SK-N-SH treated with all-trans-retinoic acid at 6 μM for 48 hours (cell line): ENCODE data around the gene SOHLH1.

Experiments
- ATAC-seq: fragments of 200-7000 bp; cut with Tn5 transposase; 3 replicates; pipeline ENCODE4 v1.9.1; 2020; ENCODE audit warnings: mild to moderate bottlenecking, moderate library complexity
- BACH2 ChIP-seq: fragments of 250-450 bp; sonication (Bioruptor Pico); IDR thresholded peaks from 2 replicates; pipeline ENCODE4 v1.9.0; 2021; ENCODE audit warnings: mild to moderate bottlenecking, borderline replicate concordance
- CREB5 ChIP-seq: fragments of 250-450 bp; sonication (Bioruptor Pico); IDR thresholded peaks from 2 replicates; pipeline ENCODE4 v1.5.1; 2020; ENCODE audit warnings: low read depth, mild to moderate bottlenecking, moderate library complexity
- CSDC2 ChIP-seq: fragments of 250-450 bp; sonication (Bioruptor Pico); IDR thresholded peaks from 2 replicates; pipeline ENCODE4 v1.5.0; 2020; ENCODE audit warnings: mild to moderate bottlenecking, moderate library complexity
- CSRNP3 ChIP-seq: fragments of 250-450 bp; sonication (Bioruptor Pico); IDR thresholded peaks from 2 replicates; pipeline ENCODE4 v1.5.1; 2021; ENCODE audit warnings: mild to moderate bottlenecking, moderate library complexity
- ISL1 ChIP-seq: fragments of 250-450 bp; sonication (Bioruptor Pico); IDR thresholded peaks from 2 replicates; pipeline ENCODE4 v2.1.2; 2022; ENCODE audit warnings: mild to moderate bottlenecking, moderate library complexity
- PATZ1 ChIP-seq: fragments of 250-450 bp; sonication (Bioruptor Pico); IDR thresholded peaks from 2 replicates; pipeline ENCODE4 v1.8.0; 2020; ENCODE audit warnings: mild to moderate bottlenecking, moderate library complexity, borderline replicate concordance
- POU6F1 ChIP-seq: fragments of 250-450 bp; sonication (Bioruptor Pico); IDR thresholded peaks from 2 replicates; pipeline ENCODE4 v1.8.0; 2021; ENCODE audit warnings: low read depth, mild to moderate bottlenecking, moderate library complexity, borderline replicate concordance
- PPARA ChIP-seq: fragments of 250-450 bp; sonication (Bioruptor Pico); IDR thresholded peaks from 2 replicates; pipeline ENCODE4 v1.5.0; 2020; ENCODE audit warnings: mild to moderate bottlenecking, borderline replicate concordance
- RARB ChIP-seq: fragments of 250-450 bp; sonication (Bioruptor Pico); IDR thresholded peaks from 2 replicates; pipeline ENCODE4 v1.8.0; 2021; ENCODE audit warnings: mild to moderate bottlenecking, moderate library complexity
- TCF4 ChIP-seq: fragments of 250-450 bp; sonication (Bioruptor Pico); IDR thresholded peaks from 2 replicates; pipeline ENCODE4 v1.8.0; 2021; ENCODE audit warnings: mild to moderate bottlenecking, moderate library complexity, borderline replicate concordance
- TOX ChIP-seq: fragments of 250-450 bp; sonication (Bioruptor Pico); IDR thresholded peaks from 2 replicates; pipeline ENCODE4 v1.8.0; 2021; ENCODE audit warnings: mild to moderate bottlenecking, moderate library complexity, borderline replicate concordance
- TSHZ2 ChIP-seq: fragments of 250-450 bp; sonication (Bioruptor Pico); IDR thresholded peaks from 2 replicates; pipeline ENCODE4 v1.5.0; 2020; ENCODE audit warnings: mild to moderate bottlenecking, moderate library complexity
- ZC3H10 ChIP-seq: fragments of 250-450 bp; sonication (Bioruptor Pico); IDR thresholded peaks from 2 replicates; pipeline ENCODE4 v1.5.1; 2021; ENCODE audit warnings: mild to moderate bottlenecking, moderate library complexity
- ZFP3 ChIP-seq: fragments of 250-450 bp; sonication (Bioruptor Pico); IDR thresholded peaks from 2 replicates; pipeline ENCODE4 v1.5.0; 2020; ENCODE audit warnings: mild to moderate bottlenecking, moderate library complexity
- ZFP30 ChIP-seq: fragments of 450-650 bp; formaldehyde crosslinking; IDR thresholded peaks from 2 replicates; pipeline ENCODE4 v1.5.0; 2022; ENCODE audit warnings: mild to moderate bottlenecking, moderate library complexity
- ZNF565 ChIP-seq: fragments of 450-650 bp; formaldehyde crosslinking; conservative IDR thresholded peaks from 2 replicates; pipeline ENCODE4 v1.5.0; 2020; ENCODE audit warnings: low read depth, mild to moderate bottlenecking, moderate library complexity
- ZNF70 ChIP-seq: fragments of 450-650 bp; formaldehyde crosslinking; IDR thresholded peaks from 2 replicates; pipeline ENCODE4 v1.5.0; 2020; ENCODE audit warnings: mild to moderate bottlenecking, moderate library complexity
- ZNF8 ChIP-seq: fragments of 450-650 bp; formaldehyde crosslinking; IDR thresholded peaks from 2 replicates; pipeline ENCODE4 v1.5.0; 2020; ENCODE audit warnings: mild to moderate bottlenecking, moderate library complexity

The SOHLH1 gene

GRCh38 chr9:135648494-135649410 lies 50.5 kb downstream of the SOHLH1 start:
- TF ChIP-seq TCF4 (CRISPR knock-in tag), result no peak
- TF ChIP-seq PATZ1 (CRISPR knock-in tag), result no peak
- no peak for TF ChIP-seq ZNF8 (CRISPR knock-in tag)
- TF ChIP-seq ZNF70 (CRISPR knock-in tag), result no peak
- no peak for TF ChIP-seq TOX (CRISPR knock-in tag)
- TF ChIP-seq POU6F1 (CRISPR knock-in tag), result no peak
- no peak for TF ChIP-seq ZC3H10 (CRISPR knock-in tag)
- no peak for TF ChIP-seq BACH2 (CRISPR knock-in tag)
- TF ChIP-seq ZNF565 (CRISPR knock-in tag), result no peak
- no peak for TF ChIP-seq CSRNP3 (CRISPR knock-in tag)
- TF ChIP-seq CREB5 (CRISPR knock-in tag), result no peak
- TF ChIP-seq ZFP3 (CRISPR knock-in tag), result no peak

GRCh38 chr9:135647884-135648283 lies 51.4 kb downstream of the SOHLH1 start:
- no peak for ATAC-seq
- TF ChIP-seq TOX (CRISPR knock-in tag), result no peak
- no peak for TF ChIP-seq RARB (CRISPR knock-in tag)
- TF ChIP-seq ZFP3 (CRISPR knock-in tag), result no peak
- TF ChIP-seq PATZ1 (CRISPR knock-in tag), result no peak
- TF ChIP-seq ZC3H10 (CRISPR knock-in tag), result no peak

More at GRCh38 chr9:135648494-135649410, 50.5 kb downstream of the SOHLH1 start:
- ATAC-seq, result no peak

GRCh38 chr9:135644631-135645218 lies 54.6 kb downstream of the SOHLH1 start:
- TF ChIP-seq CREB5 (CRISPR knock-in tag) (no peak), ZFP30 (CRISPR knock-in tag) (no peak), CSRNP3 (CRISPR knock-in tag) (no peak), TSHZ2 (CRISPR knock-in tag) (no peak), POU6F1 (CRISPR knock-in tag) (no peak), PPARA (CRISPR knock-in tag) (no peak), ZFP3 (CRISPR knock-in tag) (no peak), ZNF8 (CRISPR knock-in tag) (no peak), ISL1 (CRISPR knock-in tag) (no peak), ZC3H10 (CRISPR knock-in tag) (no peak), CSDC2 (no peak)
- no peak for ATAC-seq
